ENCODE data around the gene NPAS3.

- TF ChIP-seq PRDM10 (tag by site-specific recombination; IDR thresholded peaks at IDR 0.05) (no peak), KLF1 (tag by site-specific recombination; IDR thresholded peaks at IDR 0.05) (no peak), ZNF830 (tag by site-specific recombination; IDR thresholded peaks at IDR 0.05; ENCODE audit: low read depth) (no peak), HOXA7 (CRISPR knock-in tag; IDR thresholded peaks at IDR 0.05; ENCODE audit: borderline replicate concordance) (no peak), CTCF (tag by site-specific recombination; IDR thresholded peaks at IDR 0.05) (no peak), ZNF530 (tag by site-specific recombination; IDR thresholded peaks at IDR 0.05; ENCODE audit: low read depth) (no peak), YY1 (tag by site-specific recombination; IDR thresholded peaks at IDR 0.05) (no peak), ZSCAN5A (tag by site-specific recombination; IDR thresholded peaks at IDR 0.05) (no peak), ZNF548 (tag by site-specific recombination; IDR thresholded peaks at IDR 0.05) (no peak), ZBTB1 (tag by site-specific recombination; IDR thresholded peaks at IDR 0.05) (no peak), TCF7L2 (IDR thresholded peaks at IDR 0.05; ENCODE audit: borderline replicate concordance, low read depth, low read length) (no peak)
These were observed 732.9 kb downstream of the NPAS3 start for GRCh38 chr14:33671556-33671955.
